ENCODE data around the gene MPZL1. TPM values are rescaled to one million over a fixed set of nuclear protein-coding genes. Genes with fewer than 3 reads are reported as not detected.

Gene MPZL1
- total RNA-seq, 1 experiment from 2014 or later: 71.7 TPM

DNA sequence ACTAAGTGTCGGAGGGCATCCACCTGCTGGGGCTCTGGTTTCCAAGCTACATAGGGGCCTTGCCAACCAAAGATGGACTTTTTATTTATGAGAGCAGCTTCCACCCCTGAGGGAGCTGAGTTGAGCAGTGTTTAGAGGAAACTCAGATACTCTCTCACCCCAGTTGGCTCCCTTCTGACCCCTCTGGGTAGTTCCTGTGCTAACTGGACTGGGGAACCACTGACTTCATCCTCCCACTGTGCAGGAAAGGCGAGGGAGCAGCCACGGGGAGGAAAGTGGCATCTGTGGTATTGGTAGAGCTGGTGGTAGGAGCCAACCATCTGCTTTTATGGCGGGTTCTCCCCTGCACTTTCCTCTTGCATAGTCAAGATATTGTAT lies 70.4 kb downstream of the MPZL1 start (continued):
- no peak for TF ChIP-seq E2F4 (CRISPR knock-in tag; IDR thresholded peaks at IDR 0.05; ENCODE audit: borderline replicate concordance, low read depth)
- no peak for TF ChIP-seq KAT7 (CRISPR knock-in tag; IDR thresholded peaks at IDR 0.05; ENCODE audit: borderline replicate concordance)
- TF ChIP-seq CDX4 (CRISPR knock-in tag; IDR thresholded peaks at IDR 0.05; ENCODE audit: borderline replicate concordance): no peak
- no peak for TF ChIP-seq CBFB (CRISPR knock-in tag; IDR thresholded peaks at IDR 0.05; ENCODE audit: low read depth)
- no peak for TF ChIP-seq FOXK1 (CRISPR knock-in tag; IDR thresholded peaks at IDR 0.05)
- no peak for TF ChIP-seq ETV6 (CRISPR knock-in tag; IDR thresholded peaks at IDR 0.05)
- no peak for TF ChIP-seq ATF3 (CRISPR knock-in tag; conservative IDR thresholded peaks at IDR 0.05)
- TF ChIP-seq NR1H2 (CRISPR knock-in tag; IDR thresholded peaks at IDR 0.05): no peak

DNA sequence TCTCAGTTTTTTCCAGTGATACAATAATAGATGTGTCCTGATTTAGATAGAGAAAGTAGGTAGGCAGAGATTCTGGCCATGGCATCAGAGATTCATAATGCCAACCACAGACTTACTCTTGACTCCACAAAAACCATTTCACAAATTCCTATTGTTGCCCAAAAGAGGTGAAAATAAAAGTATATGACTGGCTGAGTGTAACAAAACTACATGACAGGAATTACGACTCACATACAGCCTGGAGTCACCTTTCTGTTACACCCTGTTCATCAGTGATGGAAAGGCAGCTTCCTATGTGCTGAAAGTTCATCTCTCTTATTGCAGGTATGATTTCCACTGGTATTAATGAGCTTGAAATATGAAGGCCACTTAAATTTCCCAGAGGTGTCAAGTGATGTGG lies 72.3 kb downstream of the MPZL1 start:
- no peak for DNase-seq (ENCODE audit: low spot score)
- peaks cover 29% of the 10 kb centered on the region for H3K4me1 Mint-ChIP-seq
- ATAC-seq: no peak
- H3K27me3 Mint-ChIP-seq (ENCODE audit: low read depth): no peaks in the 10 kb centered on the region
- H3K36me3 Mint-ChIP-seq: peaks cover 29% of the 10 kb centered on the region
- ChIA-PET POLR2A (no interaction called here), CTCF (interaction anchor here (0.6 kb wide), 1 partner anchor 288 kb away, joined by 3 read pairs; no protein-coding TSS in a partner anchor)
- H3K4me3 Mint-ChIP-seq: no peak overlapping the region
- H3K27ac Mint-ChIP-seq: no peak overlapping the region
- TF ChIP-seq, protein P1, sequence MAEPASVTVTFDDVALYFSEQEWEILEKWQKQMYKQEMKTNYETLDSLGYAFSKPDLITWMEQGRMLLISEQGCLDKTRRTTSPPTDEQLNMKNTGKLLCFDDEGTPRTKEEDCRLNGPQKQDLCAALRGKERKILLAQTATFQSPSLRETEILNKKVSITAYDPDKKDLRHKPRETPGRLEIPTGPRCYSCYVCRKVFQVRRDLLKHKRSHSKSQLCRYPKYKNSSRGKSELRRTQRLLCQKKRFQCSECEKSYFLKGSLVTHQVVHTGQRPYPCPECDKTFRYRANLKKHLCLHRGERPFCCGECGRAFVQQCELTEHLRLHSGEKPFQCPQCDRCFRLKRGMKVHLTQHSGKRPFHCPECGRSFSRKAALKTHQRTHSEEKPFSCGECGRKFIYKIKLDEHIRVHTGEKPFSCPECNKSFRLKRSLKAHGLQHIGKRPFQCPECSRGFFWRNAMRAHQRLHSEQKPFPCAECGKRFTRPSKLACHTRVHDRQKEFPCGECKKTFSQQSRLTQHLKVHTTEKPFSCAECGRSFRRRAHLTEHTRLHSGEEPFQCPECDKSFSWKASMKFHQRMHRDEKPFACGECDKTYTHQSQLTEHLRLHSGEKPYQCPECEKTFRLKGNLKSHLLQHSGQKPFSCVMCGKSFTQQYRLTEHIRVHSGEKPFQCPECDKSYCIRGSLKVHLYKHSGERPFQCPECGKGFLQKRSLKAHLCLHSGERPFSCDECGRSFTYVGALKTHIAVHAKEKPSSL (CRISPR knock-in tag; conservative IDR thresholded peaks at IDR 0.05): no peak
- TF ChIP-seq ZNF532 (CRISPR knock-in tag; IDR thresholded peaks at IDR 0.05; ENCODE audit: borderline replicate concordance): no peak
- TF ChIP-seq ELF4 (CRISPR knock-in tag; IDR thresholded peaks at IDR 0.05; ENCODE audit: low read depth): no peak
- no peak for TF ChIP-seq KAT7 (CRISPR knock-in tag; IDR thresholded peaks at IDR 0.05; ENCODE audit: borderline replicate concordance)
- no peak for TF ChIP-seq GABPB1 (CRISPR knock-in tag; IDR thresholded peaks at IDR 0.05)
- no peak for TF ChIP-seq TEAD1 (CRISPR knock-in tag; IDR thresholded peaks at IDR 0.05)
- no peak for TF ChIP-seq USF2 (CRISPR knock-in tag; IDR thresholded peaks at IDR 0.05)
- TF ChIP-seq USF1 (CRISPR knock-in tag; IDR thresholded peaks at IDR 0.05): no peak
- TF ChIP-seq OVOL2 (CRISPR knock-in tag; IDR thresholded peaks at IDR 0.05; ENCODE audit: borderline replicate concordance): no peak
- TF ChIP-seq TP53 (CRISPR knock-in tag; IDR thresholded peaks at IDR 0.05): no peak
- TF ChIP-seq, protein P2, sequence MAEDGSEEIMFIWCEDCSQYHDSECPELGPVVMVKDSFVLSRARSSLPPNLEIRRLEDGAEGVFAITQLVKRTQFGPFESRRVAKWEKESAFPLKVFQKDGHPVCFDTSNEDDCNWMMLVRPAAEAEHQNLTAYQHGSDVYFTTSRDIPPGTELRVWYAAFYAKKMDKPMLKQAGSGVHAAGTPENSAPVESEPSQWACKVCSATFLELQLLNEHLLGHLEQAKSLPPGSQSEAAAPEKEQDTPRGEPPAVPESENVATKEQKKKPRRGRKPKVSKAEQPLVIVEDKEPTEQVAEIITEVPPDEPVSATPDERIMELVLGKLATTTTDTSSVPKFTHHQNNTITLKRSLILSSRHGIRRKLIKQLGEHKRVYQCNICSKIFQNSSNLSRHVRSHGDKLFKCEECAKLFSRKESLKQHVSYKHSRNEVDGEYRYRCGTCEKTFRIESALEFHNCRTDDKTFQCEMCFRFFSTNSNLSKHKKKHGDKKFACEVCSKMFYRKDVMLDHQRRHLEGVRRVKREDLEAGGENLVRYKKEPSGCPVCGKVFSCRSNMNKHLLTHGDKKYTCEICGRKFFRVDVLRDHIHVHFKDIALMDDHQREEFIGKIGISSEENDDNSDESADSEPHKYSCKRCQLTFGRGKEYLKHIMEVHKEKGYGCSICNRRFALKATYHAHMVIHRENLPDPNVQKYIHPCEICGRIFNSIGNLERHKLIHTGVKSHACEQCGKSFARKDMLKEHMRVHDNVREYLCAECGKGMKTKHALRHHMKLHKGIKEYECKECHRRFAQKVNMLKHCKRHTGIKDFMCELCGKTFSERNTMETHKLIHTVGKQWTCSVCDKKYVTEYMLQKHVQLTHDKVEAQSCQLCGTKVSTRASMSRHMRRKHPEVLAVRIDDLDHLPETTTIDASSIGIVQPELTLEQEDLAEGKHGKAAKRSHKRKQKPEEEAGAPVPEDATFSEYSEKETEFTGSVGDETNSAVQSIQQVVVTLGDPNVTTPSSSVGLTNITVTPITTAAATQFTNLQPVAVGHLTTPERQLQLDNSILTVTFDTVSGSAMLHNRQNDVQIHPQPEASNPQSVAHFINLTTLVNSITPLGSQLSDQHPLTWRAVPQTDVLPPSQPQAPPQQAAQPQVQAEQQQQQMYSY (CRISPR knock-in tag; IDR thresholded peaks at IDR 0.05): no peak
- TF ChIP-seq TEAD4 (CRISPR knock-in tag; IDR thresholded peaks at IDR 0.05): no peak
- no peak for TF ChIP-seq NFATC4 (CRISPR knock-in tag; IDR thresholded peaks at IDR 0.05)
- no peak for TF ChIP-seq FOXP1 (CRISPR knock-in tag; IDR thresholded peaks at IDR 0.05; ENCODE audit: borderline replicate concordance)
- H3K9me3 Mint-ChIP-seq: no peaks in the 10 kb centered on the region

All from WTC11 (cell line).